Endodermal cell (in vitro differentiated cells): Measurements from ENCODE around the gene TRHDE. TPM values are rescaled to one million over a fixed set of nuclear protein-coding genes. Genes with fewer than 3 reads are reported as not detected.

Experiments used
- DNase-seq: peaks from one replicate; pipeline ENCODE4 v3.0.0-alpha.2; 2017
- H3K27ac ChIP-seq: 2 replicates; pipeline ENCODE4 v1.5.1; 2013; ENCODE audit warnings: mild to moderate bottlenecking, low read depth, low read length, moderate library complexity
- H3K27me3 ChIP-seq: 2 replicates; pipeline ENCODE4 v1.6.1; 2013; ENCODE audit warnings: mild to moderate bottlenecking, low read length, moderate library complexity; ENCODE audit not compliant: insufficient read depth, control insufficient read depth, poor library complexity, severe bottlenecking
- H3K36me3 ChIP-seq: 2 replicates; pipeline ENCODE4 v1.7.0; 2013; ENCODE audit warnings: mild to moderate bottlenecking, low read length, moderate library complexity; ENCODE audit not compliant: control insufficient read depth, insufficient read depth
- H3K4me1 ChIP-seq: one replicate; pipeline ENCODE4 v1.7.0; 2013; ENCODE audit warnings: low read length; ENCODE audit not compliant: control insufficient read depth, insufficient read depth
- H3K4me3 ChIP-seq: 2 replicates; pipeline ENCODE4 v1.5.1; 2013; ENCODE audit warnings: mild to moderate bottlenecking, low read length, moderate library complexity
- H3K9ac ChIP-seq: 2 replicates; pipeline ENCODE4 v1.6.1; 2013; ENCODE audit warnings: mild to moderate bottlenecking, low read length, moderate library complexity; ENCODE audit not compliant: poor library complexity, severe bottlenecking; ENCODE audit errors: extremely low read depth
- H3K9me3 ChIP-seq: 2 replicates; pipeline ENCODE4 v1.6.1; 2013; ENCODE audit warnings: mild to moderate bottlenecking, low read length, moderate library complexity; ENCODE audit not compliant: control insufficient read depth
- H3K27ac Mint-ChIP-seq: 2 replicates; pipeline ENCODE4 v1.8.0; 2020; ENCODE audit warnings: mixed read lengths
- H3K27me3 Mint-ChIP-seq: 2 replicates; pipeline ENCODE4 v1.8.0; 2021; ENCODE audit warnings: mild to moderate bottlenecking, mixed read lengths; ENCODE audit not compliant: insufficient read depth
- H3K36me3 Mint-ChIP-seq: 2 replicates; pipeline ENCODE4 v1.8.0; 2020; ENCODE audit warnings: low read depth, mixed read lengths
- H3K4me1 Mint-ChIP-seq: 2 replicates; pipeline ENCODE4 v1.8.0; 2020; ENCODE audit warnings: mixed read lengths
- H3K4me3 Mint-ChIP-seq: 2 replicates; pipeline ENCODE4 v1.8.0; 2020; ENCODE audit warnings: mild to moderate bottlenecking, moderate library complexity, mixed read lengths
- H3K9me3 Mint-ChIP-seq: 2 replicates; pipeline ENCODE4 v1.8.0; 2020; ENCODE audit warnings: mild to moderate bottlenecking, mixed read lengths
- CTCF ChIP-seq: fragments of 200-600 bp; sonication (generic); conservative IDR thresholded peaks from 2 replicates; pipeline ENCODE4 v1.5.0; 2021; ENCODE audit warnings: antibody characterized with exemption, mild to moderate bottlenecking
- WGBS, 2 experiments: methylation state at CpG; one replicate each; pipeline versions ENCODE4 v1.1.5 to v1.1.7; 2013; ENCODE audit warnings: missing lambda C conversion rate in 2 of 2, mixed read lengths in 1 of 2; ENCODE audit not compliant: insufficient coverage in 1 of 2, insufficient read length in 1 of 2; 5-methylcytosine and 5-hydroxymethylcytosine counted together
- total RNA-seq, 2 donors: library from RNA; stranded (reverse); fragmentation: NEBNext Ultra II Directional in 1 of 2; extraction: Animal tissue kit (Norgen Biotek cat#: 25700) in 1 of 2; gene quantifications; 2 replicates in 1 of 2; 3 replicates in 1 of 2; pipeline ENCODE4 v1.2.1, GENCODE V29; 2021

Gene TRHDE
- total RNA-seq, 2 donors from 2014 or later = 0.20 to 1.2 TPM

- WGBS, 2 experiments = 90 to 94% methylated on average over 3 to 4 of the region's 4 CpGs
- Mint-ChIP-seq H3K4me1 (no peaks in the 10 kb centered on the region), H3K4me3 (no peak overlapping the region), H3K27ac (no peak overlapping the region), H3K27me3 (no peaks in the 10 kb centered on the region), H3K36me3 (no peaks in the 10 kb centered on the region), H3K9me3 (peaks cover 4% of the 10 kb centered on the region)
- Histone ChIP-seq H3K4me3 (no peak overlapping the region), H3K9ac (no peak overlapping the region), H3K9me3 (peaks cover 13% of the 10 kb centered on the region), H3K4me1 (no peaks in the 10 kb centered on the region), H3K27me3 (no peaks in the 10 kb centered on the region), H3K36me3 (no peaks in the 10 kb centered on the region), H3K27ac (no peak overlapping the region)
- TF ChIP-seq CTCF = no peak
- no peak for DNase-seq
Measured at GRCh38 chr12:72491426-72491825, 219.3 kb downstream of the TRHDE start.

- Mint-ChIP-seq H3K27me3 (no peaks in the 10 kb centered on the region), H3K36me3 (no peaks in the 10 kb centered on the region), H3K4me3 (no peak overlapping the region), H3K9me3 (no peaks in the 10 kb centered on the region), H3K4me1 (no peaks in the 10 kb centered on the region), H3K27ac (no peak overlapping the region)
- Histone ChIP-seq H3K4me3 (no peak overlapping the region), H3K27me3 (no peaks in the 10 kb centered on the region), H3K9ac (no peak overlapping the region), H3K9me3 (no peaks in the 10 kb centered on the region), H3K4me1 (no peaks in the 10 kb centered on the region), H3K27ac (no peak overlapping the region), H3K36me3 (no peaks in the 10 kb centered on the region)
- no peak for DNase-seq
- WGBS, 2 experiments = 77 to 88% methylated on average over 1 of the region's 1 CpG
- TF ChIP-seq CTCF = no peak
Measured at GRCh38 chr12:72493407-72493806, 221.2 kb downstream of the TRHDE start.

GRCh38 chr12:72498354-72498753, 226.2 kb downstream of the TRHDE start:
- Histone ChIP-seq H3K27ac (no peak overlapping the region), H3K27me3 (no peaks in the 10 kb centered on the region), H3K4me3 (no peak overlapping the region), H3K36me3 (no peaks in the 10 kb centered on the region), H3K4me1 (no peaks in the 10 kb centered on the region), H3K9ac (no peak overlapping the region), H3K9me3 (no peaks in the 10 kb centered on the region)
- 89 to 97% methylated on average over 1 of the region's 1 CpG for WGBS, 2 experiments
- no peaks in the 10 kb centered on the region for H3K36me3 Mint-ChIP-seq
- H3K4me3 Mint-ChIP-seq = no peak overlapping the region
- no peaks in the 10 kb centered on the region for H3K4me1 Mint-ChIP-seq
- H3K27me3 Mint-ChIP-seq = no peaks in the 10 kb centered on the region
- no peak for DNase-seq
- no peak for TF ChIP-seq CTCF
- H3K9me3 Mint-ChIP-seq = no peaks in the 10 kb centered on the region
- H3K27ac Mint-ChIP-seq = no peak overlapping the region
